ENCODE data around the gene SYT3. TPM values are rescaled to one million over a fixed set of nuclear protein-coding genes. Genes with fewer than 3 reads are reported as not detected.

The SYT3 gene
- total RNA-seq, 1 experiment from 2014 or later, result not detected

GRCh38 chr19:50666346-50667176 is 26.9 kb upstream of the SYT3 start:
- POLR2A ChIA-PET, result no interaction called here
- CTCF ChIA-PET, result interaction anchor here (0.6 kb wide), 1 partner anchor 208 kb away, joined by 5 read pairs; no protein-coding TSS in a partner anchor
- intact Hi-C loops (cut with micrococcal nuclease; ENCODE audit: unreplicated experiment), result no loop called here
- in situ Hi-C loops (cut with HindIII; ENCODE audit: low pct_unique_long_range_greater_than_20kb, low sequenced_read_pairs), result no loop called here
- DNase-seq (ENCODE audit: low read depth, low spot score), result no peak
- Histone ChIP-seq H3K27me3 (ENCODE audit: control insufficient read depth, insufficient read depth, low read length) (no peaks in the 10 kb centered on the region), H3K36me3 (ENCODE audit: control insufficient read depth, insufficient read depth, low read length) (no peaks in the 10 kb centered on the region), H3K27ac (ENCODE audit: low read length) (no peak overlapping the region), H3K4me3 (ENCODE audit: low read depth in 2 of 2, low read length in 2 of 2) (no peak overlapping the region), H3K4me1 (ENCODE audit: control insufficient read depth, insufficient read depth, low read length) (no peaks in the 10 kb centered on the region), H3K9me3 (ENCODE audit: control insufficient read depth, insufficient read depth, low read depth, low read length) (no peaks in the 10 kb centered on the region)
- ATAC-seq, result no peak
- BruUV-seq (replicated peaks), result no TSS peak
- TF ChIP-seq TCF7L2 (IDR thresholded peaks at IDR 0.05; ENCODE audit: low read depth, low read length) (no peak), REST (IDR thresholded peaks at IDR 0.05; ENCODE audit: insufficient read depth in 1 of 2, low read depth in 2 of 2, low read length in 1 of 2) (no peak), CTCF (IDR thresholded peaks at IDR 0.05) (no peak), POLR2AphosphoS5 (IDR thresholded peaks at IDR 0.05; ENCODE audit: low read depth, low read length) (no peak), SIN3A (IDR thresholded peaks at IDR 0.05; ENCODE audit: borderline replicate concordance, insufficient read depth, low read depth, low read length) (no peak)

- DNase-seq (ENCODE audit: low read depth, low spot score) (no peak), ATAC-seq (no peak)
- POLR2A ChIA-PET, result no interaction called here
- in situ Hi-C loops (cut with HindIII; ENCODE audit: low pct_unique_long_range_greater_than_20kb, low sequenced_read_pairs) (no loop called here), intact Hi-C loops (cut with micrococcal nuclease; ENCODE audit: unreplicated experiment) (no loop called here)
- Histone ChIP-seq H3K4me1 (ENCODE audit: control insufficient read depth, insufficient read depth, low read length) (no peaks in the 10 kb centered on the region), H3K27ac (ENCODE audit: low read length) (no peak overlapping the region), H3K9me3 (ENCODE audit: control insufficient read depth, insufficient read depth, low read depth, low read length) (no peaks in the 10 kb centered on the region), H3K27me3 (ENCODE audit: control insufficient read depth, insufficient read depth, low read length) (no peaks in the 10 kb centered on the region), H3K4me3 (ENCODE audit: low read depth in 2 of 2, low read length in 2 of 2) (no peak overlapping the region), H3K36me3 (ENCODE audit: control insufficient read depth, insufficient read depth, low read length) (no peaks in the 10 kb centered on the region)
- TF ChIP-seq CTCF (IDR thresholded peaks at IDR 0.05), result no peak
- TF ChIP-seq SIN3A (IDR thresholded peaks at IDR 0.05; ENCODE audit: borderline replicate concordance, insufficient read depth, low read depth, low read length), result no peak
- TF ChIP-seq POLR2AphosphoS5 (IDR thresholded peaks at IDR 0.05; ENCODE audit: low read depth, low read length), result no peak
- TF ChIP-seq TCF7L2 (IDR thresholded peaks at IDR 0.05; ENCODE audit: low read depth, low read length), result no peak
- TF ChIP-seq REST (IDR thresholded peaks at IDR 0.05; ENCODE audit: insufficient read depth in 1 of 2, low read depth in 2 of 2, low read length in 1 of 2), result no peak
- BruUV-seq (replicated peaks), result no TSS peak
- CTCF ChIA-PET, result no interaction called here
Observed at GRCh38 chr19:50664204-50664603, 24.5 kb upstream of the SYT3 start.
